GM21360 (cell line): ENCODE results near the gene HCRTR2.
"Not testable (repeated sequence)": the region's sequence is repeated elsewhere in the genome, so short reads cannot be mapped to it uniquely, and the experiment has no call there.

Experiments
- ATAC-seq: cut with Tn5 transposase; IDR thresholded peaks from one replicate; pipeline ENCODE4 v1.9.1; 2021; ENCODE audit warnings: mild to moderate bottlenecking, moderate library complexity; ENCODE audit not compliant: unreplicated experiment

Gene HCRTR2

GRCh38 chr6:55174211-55175026 lies at the start of gene HCRTR2:
TSS of gene HCRTR2 (plus strand) at chr6:55174515. CDS start at chr6:55174588, 73 bp downstream.
- no peak for ATAC-seq

DNA sequence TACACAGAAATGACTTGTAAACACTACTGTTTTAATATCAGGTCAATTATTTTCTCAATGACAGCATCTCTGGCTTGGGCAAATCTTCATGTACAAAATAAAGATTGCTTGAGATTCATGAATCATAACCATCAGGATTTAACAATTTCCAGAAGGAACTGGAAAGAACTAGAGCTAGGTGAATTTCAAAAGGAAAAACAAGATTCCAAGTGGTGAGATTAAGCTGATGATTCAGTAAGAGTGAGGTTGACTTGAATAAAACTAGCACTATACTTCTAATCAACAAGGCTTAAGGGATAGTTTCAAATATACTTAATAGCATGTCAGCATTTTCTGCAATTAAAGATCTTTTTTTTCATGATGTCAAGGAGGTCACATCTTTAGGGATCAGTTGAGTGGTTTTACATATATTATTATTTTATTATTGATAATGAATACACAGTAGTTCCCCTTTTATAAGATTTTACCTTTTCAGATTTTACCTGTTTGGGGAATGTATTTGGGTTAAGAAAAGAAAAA lies 43.5 kb upstream of the HCRTR2 start:
- no peak for ATAC-seq

- ATAC-seq, result no peak
Observed at GRCh38 chr6:55131616-55132015, 42.7 kb upstream of the HCRTR2 start.

DNA sequence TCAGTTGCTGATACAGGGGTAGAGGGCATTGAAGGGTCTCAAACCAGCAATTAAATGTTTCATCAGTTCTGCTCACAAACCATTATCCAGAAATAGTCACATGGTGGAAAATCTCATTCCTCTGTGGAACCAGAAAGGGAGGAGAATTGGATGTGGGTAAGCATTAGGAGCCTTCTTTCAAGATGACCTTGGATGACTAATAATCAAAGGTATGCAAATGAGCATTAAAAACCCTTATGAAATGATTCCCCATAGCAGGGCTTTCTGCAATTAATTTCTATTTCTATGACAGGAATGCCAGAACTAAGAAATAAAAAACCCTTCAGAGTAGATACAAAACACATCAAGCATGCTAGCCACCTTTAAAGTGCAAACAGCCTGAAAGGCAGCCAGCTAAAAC lies 37.4 kb upstream of the HCRTR2 start:
- ATAC-seq, result no peak

- ATAC-seq, result no peak
Observed at GRCh38 chr6:55137929-55138693, 36.2 kb upstream of the HCRTR2 start.

DNA sequence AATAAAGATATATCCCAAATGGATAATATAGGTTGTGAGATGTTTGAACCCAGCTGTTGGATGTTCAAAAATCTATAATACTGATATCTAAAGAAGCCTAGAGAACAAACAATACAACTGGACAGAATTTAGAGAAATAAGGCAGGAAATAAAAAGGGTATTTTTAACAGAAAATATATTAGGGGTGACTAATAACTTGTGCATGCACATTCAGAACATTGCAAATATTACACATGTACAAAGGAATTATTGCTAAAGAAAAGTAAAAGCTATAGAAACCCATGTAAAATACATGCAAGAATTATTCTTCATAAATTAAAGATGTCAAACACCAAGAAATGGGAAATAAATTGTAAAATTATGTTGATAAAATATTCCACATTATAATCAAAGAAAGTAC lies 32.7 kb upstream of the HCRTR2 start:
- ATAC-seq, result no peak

DNA sequence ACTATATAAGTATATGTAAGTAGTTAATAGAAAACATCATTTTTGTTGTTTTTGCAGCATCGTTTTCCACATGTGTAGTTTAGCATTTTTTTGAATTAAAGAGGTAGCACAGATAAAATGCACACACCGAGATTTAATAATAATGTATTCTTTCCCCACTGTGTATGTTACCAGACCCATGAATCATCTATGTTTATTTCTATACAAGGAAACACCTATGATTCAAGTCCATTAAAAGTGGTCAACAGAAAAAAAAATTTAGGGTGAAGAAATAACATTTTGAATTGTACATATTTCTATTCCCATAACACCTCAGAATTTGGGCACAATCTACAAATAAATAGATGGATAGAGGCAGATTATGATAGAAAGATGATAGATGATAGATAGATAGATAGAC lies 31.7 kb upstream of the HCRTR2 start:
- no peak for ATAC-seq

- no peak for ATAC-seq
Observed at GRCh38 chr6:55153284-55153683, 21.0 kb upstream of the HCRTR2 start.

DNA sequence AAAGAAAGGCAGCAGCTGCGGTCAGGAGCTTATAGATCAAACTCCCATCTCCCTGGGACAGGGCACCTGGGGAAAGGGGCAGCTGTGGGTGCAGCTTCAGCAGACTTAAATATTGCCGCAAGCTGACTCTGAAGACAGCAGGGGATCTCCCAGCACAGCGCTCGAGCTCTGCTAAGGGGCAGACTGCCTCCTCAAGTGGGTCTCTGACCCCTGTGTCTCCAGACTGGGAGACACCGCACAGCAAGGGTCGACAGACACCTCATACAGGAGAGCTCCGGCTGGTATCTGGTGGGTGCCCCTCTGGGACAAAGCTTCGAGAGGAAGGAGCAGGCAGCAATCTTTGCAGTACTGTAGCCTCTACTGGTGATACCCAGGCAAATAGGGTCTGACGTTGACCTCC lies 15.5 kb upstream of the HCRTR2 start:
- ATAC-seq, result not testable (repeated sequence)

DNA sequence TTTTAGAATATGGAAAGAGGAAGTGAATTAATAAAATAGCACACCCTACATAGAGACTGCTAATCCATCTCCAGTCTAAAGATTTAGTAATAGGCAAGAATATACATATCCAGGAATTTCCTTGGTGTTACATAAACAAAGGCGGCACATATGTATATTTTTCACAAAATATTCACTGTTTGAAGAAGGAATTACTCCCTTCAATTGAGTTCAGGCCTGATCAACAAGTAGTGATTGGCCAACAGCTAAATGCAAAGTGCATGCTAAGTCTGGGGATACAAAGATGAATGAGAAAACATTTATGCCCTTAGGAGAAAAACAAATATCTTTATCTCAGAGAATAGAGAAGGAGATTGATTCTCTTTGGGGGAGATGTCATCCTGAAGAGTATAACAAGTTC lies 6.5 kb upstream of the HCRTR2 start:
- ATAC-seq, result no peak

GRCh38 chr6:55175078-55176049 lies 1.0 kb downstream of the HCRTR2 start:
- no peak for ATAC-seq

DNA sequence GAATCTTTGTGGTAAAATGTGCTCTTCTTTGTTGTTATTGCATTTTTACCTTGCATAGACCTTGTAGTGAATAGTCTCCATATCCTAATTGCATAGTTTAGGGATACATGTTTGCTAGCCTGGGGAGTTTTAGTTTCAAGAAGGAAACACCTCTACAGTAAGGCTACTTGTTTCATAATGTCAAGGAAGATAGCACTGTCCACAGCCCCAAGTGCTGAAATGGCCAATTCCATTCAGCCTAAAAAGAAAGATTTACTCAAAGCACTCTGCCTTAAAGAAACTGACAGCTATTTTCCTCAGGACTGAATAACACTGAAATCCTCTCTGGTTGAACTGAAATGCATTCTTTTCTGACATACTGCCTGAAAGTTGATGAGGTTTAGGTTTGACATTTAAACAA lies 2.6 kb downstream of the HCRTR2 start:
- no peak for ATAC-seq

DNA sequence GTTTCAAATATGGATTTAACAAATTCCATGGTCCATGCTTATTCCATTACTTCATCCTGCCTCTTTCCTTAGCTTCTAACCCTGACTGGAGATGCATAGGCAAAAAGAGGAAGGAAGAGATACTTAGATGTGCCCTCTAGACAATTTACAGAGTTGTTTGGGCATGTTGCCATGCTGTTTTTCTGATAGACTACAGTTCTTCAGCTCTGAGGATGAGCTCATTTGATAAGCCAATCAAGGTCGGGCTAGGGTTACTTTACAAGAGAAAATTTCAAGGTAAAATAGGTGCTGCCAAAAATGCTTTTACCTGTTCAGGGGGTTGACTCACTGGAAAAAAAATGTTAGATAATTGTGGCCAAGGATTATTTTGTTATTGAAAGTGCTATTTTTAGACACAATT lies 5.9 kb downstream of the HCRTR2 start:
- ATAC-seq, result no peak

DNA sequence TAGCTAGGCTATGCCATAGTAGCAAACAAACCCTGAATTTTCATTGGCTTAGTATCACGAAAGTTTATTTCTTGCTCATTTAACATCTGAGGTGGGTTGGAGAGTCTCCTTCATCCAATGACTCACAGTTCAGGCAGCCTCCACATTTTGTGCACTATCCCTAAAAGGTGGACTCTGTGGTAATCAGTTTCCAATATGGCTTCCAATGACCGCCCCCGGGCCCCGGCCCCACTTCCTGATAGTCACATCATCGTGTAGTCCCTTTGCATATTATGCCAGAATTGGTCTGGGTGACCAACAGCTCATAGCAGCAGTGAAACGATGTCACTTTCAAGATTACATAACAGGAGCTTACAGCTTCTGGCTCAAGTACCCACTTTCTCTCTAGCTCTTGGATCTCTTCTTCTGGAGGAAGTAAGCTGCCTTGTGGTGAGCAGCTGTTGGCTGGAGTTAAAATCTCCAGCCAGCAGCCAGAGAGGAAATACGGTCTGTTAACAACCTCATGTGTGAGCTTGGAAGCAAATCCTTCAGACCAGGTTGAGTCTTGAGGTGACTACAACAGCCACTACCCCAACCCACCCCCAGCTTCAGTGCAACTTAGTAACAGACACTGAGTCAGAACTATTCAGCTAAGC lies 7.8 kb downstream of the HCRTR2 start:
- no peak for ATAC-seq

DNA sequence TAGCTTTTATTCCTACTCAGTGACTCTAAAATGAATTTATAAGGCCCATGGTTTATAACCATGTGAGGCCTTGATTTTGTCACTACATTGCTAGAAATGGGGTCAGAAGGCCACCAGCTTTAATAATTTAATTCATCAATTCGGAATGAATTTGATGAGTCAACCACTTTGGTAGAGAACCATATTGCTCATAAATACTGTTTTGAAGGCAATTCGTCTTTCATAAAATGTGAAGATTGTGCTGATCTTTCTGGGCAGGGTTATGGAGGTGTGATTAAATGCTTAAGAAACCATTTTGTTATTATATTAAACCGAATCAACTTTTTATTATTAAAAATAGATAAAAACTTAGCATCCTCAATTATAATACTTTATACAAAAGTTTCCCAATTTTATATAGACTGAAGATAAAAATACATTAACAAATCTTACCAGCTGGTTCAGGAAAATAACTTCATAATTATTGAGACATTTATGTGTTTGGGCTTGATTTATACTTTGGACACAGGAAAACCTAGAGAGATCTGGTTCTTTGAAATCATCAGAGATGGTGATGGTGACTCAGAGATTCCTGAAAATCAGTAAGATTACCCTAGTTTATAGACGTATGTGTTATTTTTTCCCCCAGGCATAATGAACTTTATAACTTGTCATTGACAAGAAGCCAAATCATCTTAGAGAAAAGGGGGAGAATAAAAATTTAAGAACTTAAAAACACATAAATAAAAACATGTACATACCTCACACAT lies 10.6 kb downstream of the HCRTR2 start:
- ATAC-seq, result no peak

GRCh38 chr6:55198715-55199114 lies 24.4 kb downstream of the HCRTR2 start:
- ATAC-seq, result no peak

- no peak for ATAC-seq
Observed at GRCh38 chr6:55199239-55199638, 24.9 kb downstream of the HCRTR2 start.

DNA sequence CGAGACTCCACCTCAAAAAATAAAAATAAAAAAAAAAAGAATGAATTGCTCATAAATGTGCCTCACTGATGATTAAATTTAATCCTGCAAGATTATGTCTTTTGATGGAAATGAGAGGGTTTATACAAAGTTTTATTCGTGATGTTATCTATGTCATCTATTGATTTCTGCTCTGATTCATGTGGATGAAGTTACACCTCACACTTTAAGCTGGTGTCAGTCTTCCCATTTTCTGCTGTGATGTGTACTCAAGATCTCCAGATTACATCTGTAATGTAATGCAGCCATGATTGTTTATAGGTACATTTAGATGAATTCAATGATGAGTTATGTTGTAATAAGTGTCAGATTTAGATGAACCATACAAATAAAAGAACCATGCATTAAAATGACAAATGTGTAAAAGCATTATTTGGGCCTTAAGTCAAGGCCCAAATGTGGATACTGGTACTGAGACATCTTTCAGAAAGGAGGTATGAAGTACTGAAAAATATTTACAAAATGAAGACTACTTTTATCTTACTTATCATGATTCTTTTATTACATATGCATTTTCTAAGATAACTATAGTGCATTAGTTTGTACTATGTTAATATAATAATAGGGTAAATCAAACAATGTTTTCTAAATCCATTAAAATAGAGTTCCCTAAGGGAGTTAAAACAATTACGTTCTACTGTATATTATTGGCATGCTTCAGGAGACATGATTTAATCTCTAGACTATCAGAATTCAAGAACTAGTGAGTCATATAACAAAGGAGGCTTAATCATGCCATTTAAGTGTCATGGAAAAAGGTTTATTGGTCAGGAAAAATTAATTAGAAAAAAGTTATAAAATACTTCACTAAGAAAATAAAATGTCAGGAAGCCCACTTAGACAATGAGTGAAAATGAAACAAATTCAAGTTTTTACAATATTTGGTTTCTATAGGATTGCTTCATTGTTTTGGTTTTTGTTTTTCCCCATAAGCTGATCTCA lies 34.5 kb downstream of the HCRTR2 start:
- ATAC-seq, result no peak

DNA sequence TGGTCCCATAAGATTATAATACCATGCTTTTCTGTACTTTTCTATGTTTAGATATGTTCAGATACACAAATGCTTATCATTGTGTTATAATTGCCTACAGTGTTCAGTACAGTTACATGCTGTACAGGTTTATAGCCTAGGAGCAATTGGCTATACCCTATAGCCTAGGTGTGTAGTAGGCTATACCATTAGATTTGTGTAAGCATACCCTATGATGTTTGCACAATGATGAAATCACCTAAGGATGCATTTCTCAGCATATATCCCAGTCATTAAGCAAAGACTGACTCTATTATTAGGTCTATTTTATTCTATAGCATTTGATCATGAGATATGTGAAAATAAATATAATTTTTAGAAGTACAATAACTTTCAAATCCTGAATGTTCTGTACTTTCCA lies 36.6 kb downstream of the HCRTR2 start:
- ATAC-seq, result no peak
